ACC112 (cell line): ENCODE data around the gene CES3.

ENCODE experiments used
- H2AFZ ChIP-seq: fragments of 200-600 bp; sonication (generic); one replicate; pipeline ENCODE4 v1.6.0; 2017; ENCODE audit warnings: antibody characterized with exemption, low read length; ENCODE audit not compliant: unreplicated experiment
- H3K27ac ChIP-seq: fragments of 200-600 bp; sonication (generic); 2 replicates; pipeline ENCODE4 v1.5.1; 2014; ENCODE audit warnings: low read depth, mild to moderate bottlenecking, antibody characterized with exemption, low read length, moderate library complexity
- H3K27me3 ChIP-seq: fragments of 200-600 bp; sonication (generic); 2 replicates; pipeline ENCODE4 v1.6.1; 2014; ENCODE audit warnings: mild to moderate bottlenecking, antibody characterized with exemption, low read length, moderate library complexity, mixed read lengths; ENCODE audit not compliant: insufficient read depth
- H3K36me3 ChIP-seq: fragments of 200-600 bp; sonication (generic); 2 replicates; pipeline ENCODE4 v1.6.1; 2016; ENCODE audit warnings: mild to moderate bottlenecking, antibody characterized with exemption, low read length, moderate library complexity, mixed read lengths; ENCODE audit not compliant: insufficient read depth
- H3K4me1 ChIP-seq: fragments of 200-600 bp; sonication (generic); one replicate; pipeline ENCODE4 v1.6.1; 2016; ENCODE audit warnings: low read length, mixed read lengths; ENCODE audit not compliant: insufficient read depth, unreplicated experiment, control insufficient read depth
- H3K4me3 ChIP-seq: fragments of 200-600 bp; sonication (generic); 2 replicates; pipeline ENCODE4 v1.5.1; 2014; ENCODE audit warnings: mild to moderate bottlenecking, low read depth, low read length
- H3K79me2 ChIP-seq: fragments of 200-600 bp; sonication (generic); one replicate; pipeline ENCODE4 v1.6.0; 2016; ENCODE audit warnings: low read length; ENCODE audit not compliant: control insufficient read depth, unreplicated experiment, insufficient read depth

Gene CES3

GRCh38 chr16:66961065-66961744 is at the start of gene CES3:
Gene CES3, plus strand, starts transcription at chr16:66961266. Its CDS starts 42 bp downstream, at chr16:66961308.
- Histone ChIP-seq H3K27ac (no peak within 1 kb of the TSS), H3K36me3 (no peaks in the 10 kb centered on the region), H3K27me3 (peaks cover 3% of the 10 kb centered on the region; the same call in 1 of the 2 replicates), H3K4me3 (no peak within 1 kb of the TSS), H2AFZ (no peak within 1 kb of the TSS), H3K4me1 (no peaks in the 10 kb centered on the region), H3K79me2 (no peaks in the 10 kb centered on the region)

GRCh38 chr16:66911801-66912200 is 49.3 kb upstream of the CES3 start:
- Histone ChIP-seq H2AFZ (no peak overlapping the region), H3K79me2 (no peaks in the 10 kb centered on the region), H3K36me3 (no peaks in the 10 kb centered on the region), H3K27ac (no peak overlapping the region), H3K4me1 (peaks cover 5% of the 10 kb centered on the region), H3K27me3 (no peaks in the 10 kb centered on the region), H3K4me3 (no peak overlapping the region)

GRCh38 chr16:66913081-66913480 is 48.0 kb upstream of the CES3 start:
- no peak overlapping the region for H2AFZ ChIP-seq
- H3K4me3 ChIP-seq: no peak overlapping the region
- no peak overlapping the region for H3K27ac ChIP-seq
- H3K79me2 ChIP-seq: no peaks in the 10 kb centered on the region
- peaks cover 5% of the 10 kb centered on the region for H3K4me1 ChIP-seq
- no peaks in the 10 kb centered on the region for H3K36me3 ChIP-seq
- H3K27me3 ChIP-seq: no peaks in the 10 kb centered on the region

DNA sequence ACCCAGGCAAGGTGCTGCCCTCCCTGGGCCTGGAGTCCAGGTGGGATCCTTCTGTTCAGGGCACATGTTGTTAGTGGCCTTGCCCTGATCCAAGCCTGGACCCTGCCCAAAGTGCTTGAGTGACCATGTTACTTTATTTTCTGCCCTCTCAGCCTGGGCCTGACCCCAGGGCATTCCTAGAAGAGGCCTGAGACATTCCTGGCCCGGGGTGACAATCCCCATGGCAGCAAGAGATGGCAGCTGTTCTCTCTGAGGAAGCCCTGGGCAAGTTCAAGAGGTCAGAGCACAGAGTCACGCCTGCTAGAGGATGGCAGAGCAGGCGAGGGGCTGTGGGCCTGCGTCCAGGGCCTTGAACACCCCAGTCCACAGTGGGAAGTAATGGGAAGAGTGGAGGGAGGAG is 47.4 kb upstream of the CES3 start:
- H2AFZ ChIP-seq: no peak overlapping the region
- H3K36me3 ChIP-seq: no peaks in the 10 kb centered on the region
- no peak overlapping the region for H3K4me3 ChIP-seq
- no peaks in the 10 kb centered on the region for H3K79me2 ChIP-seq
- no peaks in the 10 kb centered on the region for H3K27me3 ChIP-seq
- no peak overlapping the region for H3K27ac ChIP-seq
- H3K4me1 ChIP-seq: peaks cover 5% of the 10 kb centered on the region

DNA sequence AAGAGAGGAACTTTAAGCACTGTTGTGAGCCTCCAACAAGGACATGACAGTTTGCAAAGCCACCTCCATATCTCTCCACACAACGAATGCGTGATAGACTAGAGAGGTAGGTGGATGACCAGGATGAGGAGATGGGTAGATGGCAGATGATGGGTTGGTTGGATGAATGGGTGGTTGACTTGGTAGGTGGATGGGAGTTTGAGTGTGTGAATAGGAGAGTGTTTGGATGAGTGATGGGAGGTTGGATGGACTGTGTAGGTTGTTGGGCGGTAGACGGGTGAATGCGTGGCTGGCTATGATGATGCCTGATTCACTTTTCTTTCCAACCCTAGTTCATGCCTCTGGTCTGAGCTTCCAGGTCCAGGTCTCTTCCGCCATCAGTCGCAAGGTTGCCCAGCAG is 46.5 kb upstream of the CES3 start:
- H3K27me3 ChIP-seq: peaks cover 4% of the 10 kb centered on the region; the same call in 1 of the 2 replicates
- H3K4me1 ChIP-seq: peaks cover 5% of the 10 kb centered on the region
- no peak overlapping the region for H3K4me3 ChIP-seq
- no peaks in the 10 kb centered on the region for H3K36me3 ChIP-seq
- no peak overlapping the region for H3K27ac ChIP-seq
- no peak overlapping the region for H2AFZ ChIP-seq
- no peaks in the 10 kb centered on the region for H3K79me2 ChIP-seq

GRCh38 chr16:66915041-66915440 is 46.0 kb upstream of the CES3 start:
- Histone ChIP-seq H3K4me1 (peaks cover 5% of the 10 kb centered on the region), H2AFZ (no peak overlapping the region), H3K27ac (no peak overlapping the region), H3K4me3 (no peak overlapping the region), H3K36me3 (no peaks in the 10 kb centered on the region), H3K79me2 (no peaks in the 10 kb centered on the region), H3K27me3 (peaks cover 8% of the 10 kb centered on the region)

- Histone ChIP-seq H3K27me3 (peaks cover 15% of the 10 kb centered on the region), H3K36me3 (no peaks in the 10 kb centered on the region), H2AFZ (no peak overlapping the region), H3K79me2 (no peaks in the 10 kb centered on the region), H3K4me3 (no peak overlapping the region), H3K4me1 (peaks cover under 1% of the 10 kb centered on the region), H3K27ac (no peak overlapping the region)
Observed at GRCh38 chr16:66916518-66916917, 44.5 kb upstream of the CES3 start.

GRCh38 chr16:66917741-66918140 is 43.3 kb upstream of the CES3 start:
- Histone ChIP-seq H2AFZ (no peak overlapping the region), H3K27me3 (peaks cover 15% of the 10 kb centered on the region), H3K4me1 (peaks cover 1% of the 10 kb centered on the region), H3K4me3 (no peak overlapping the region), H3K79me2 (no peaks in the 10 kb centered on the region), H3K36me3 (no peaks in the 10 kb centered on the region), H3K27ac (no peak overlapping the region)

DNA sequence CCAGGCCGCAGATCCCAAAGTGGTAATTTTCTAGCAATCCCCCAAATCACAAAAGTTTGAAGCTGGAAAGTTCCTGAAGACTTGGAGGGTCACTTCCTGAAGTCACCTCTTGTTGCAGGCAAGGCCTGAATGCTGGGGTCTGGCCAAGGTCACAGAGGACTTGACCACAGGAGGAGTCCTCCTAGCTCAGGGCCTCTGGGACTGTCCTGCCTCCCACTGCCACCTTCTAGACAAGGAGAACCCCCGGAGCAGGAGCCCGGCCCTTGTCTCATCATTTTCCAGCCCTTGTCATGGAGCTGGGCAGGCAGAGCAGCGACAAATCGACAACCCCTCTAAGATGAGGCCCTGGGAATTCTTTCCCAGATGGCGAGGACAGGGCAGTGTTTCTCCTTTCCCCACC is 42.7 kb upstream of the CES3 start:
- H3K27ac ChIP-seq: no peak overlapping the region
- H3K36me3 ChIP-seq: no peaks in the 10 kb centered on the region
- H3K4me1 ChIP-seq: peaks cover 7% of the 10 kb centered on the region
- peaks cover 15% of the 10 kb centered on the region for H3K27me3 ChIP-seq
- no peaks in the 10 kb centered on the region for H3K79me2 ChIP-seq
- H3K4me3 ChIP-seq: no peak overlapping the region
- no peak overlapping the region for H2AFZ ChIP-seq

DNA sequence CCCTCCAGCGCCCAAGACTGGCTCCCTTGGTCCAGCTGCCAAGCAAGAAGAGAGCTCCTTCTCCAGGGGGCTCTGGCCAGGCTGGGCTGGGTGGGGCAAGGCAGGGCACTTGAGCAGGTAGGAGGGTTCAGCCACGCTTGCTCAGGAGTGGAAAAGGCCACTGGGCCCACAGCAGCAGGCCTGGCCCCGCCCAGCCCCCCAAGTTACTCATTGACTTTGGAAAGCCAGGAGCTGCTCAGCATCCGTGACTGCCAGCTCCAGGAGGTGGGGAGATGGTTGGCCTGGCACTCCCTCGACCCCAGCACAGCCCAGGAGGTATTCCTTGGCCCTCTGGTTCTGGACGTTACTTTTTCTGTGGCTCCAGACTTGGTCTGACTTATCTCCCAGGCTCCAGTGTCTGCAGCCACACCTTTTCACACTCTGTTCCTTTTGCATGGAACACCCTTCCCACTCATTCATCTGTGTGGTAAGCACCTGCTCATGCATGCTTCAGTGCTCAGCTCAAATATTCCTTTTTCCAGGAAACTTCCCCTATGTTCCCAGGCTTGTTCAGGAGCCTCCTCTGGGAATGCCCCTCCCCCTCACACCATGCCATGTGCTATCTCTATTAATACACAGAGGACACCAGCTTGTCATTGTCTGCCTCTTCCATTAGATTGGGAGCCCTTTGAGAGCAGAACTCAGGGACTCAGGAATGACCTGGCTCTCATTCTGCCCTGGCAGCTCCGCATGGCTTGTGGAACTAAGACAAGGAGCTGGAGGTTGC is 42.1 kb upstream of the CES3 start, which contains the start of gene CDH16:
Gene CDH16, minus strand, starts transcription at position 83 of the 766 bp plus-strand sequence. CDS start 820 bp downstream, outside the sequence.
- Histone ChIP-seq H3K36me3 (no peaks in the 10 kb centered on the region), H3K27ac (no peak within 1 kb of the TSS), H2AFZ (no peak within 1 kb of the TSS), H3K4me1 (peaks cover 14% of the 10 kb centered on the region), H3K79me2 (no peaks in the 10 kb centered on the region), H3K27me3 (peaks cover 15% of the 10 kb centered on the region), H3K4me3 (no peak within 1 kb of the TSS)
